Activated CD8-positive, alpha-beta memory T cell treated with anti-CD3 and anti-CD28 coated beads, Interleukin-2, amount 50 U/mL, for 48 hours (primary cell): ENCODE data around the gene SERINC5.
"Not testable (repeated sequence)": the region's sequence is repeated elsewhere in the genome, so short reads cannot be mapped to it uniquely, and the experiment has no call there.

Experiments
- DNase-seq: peaks from one replicate; pipeline ENCODE4 v3.0.0-alpha.2; 2020

The SERINC5 gene

DNA sequence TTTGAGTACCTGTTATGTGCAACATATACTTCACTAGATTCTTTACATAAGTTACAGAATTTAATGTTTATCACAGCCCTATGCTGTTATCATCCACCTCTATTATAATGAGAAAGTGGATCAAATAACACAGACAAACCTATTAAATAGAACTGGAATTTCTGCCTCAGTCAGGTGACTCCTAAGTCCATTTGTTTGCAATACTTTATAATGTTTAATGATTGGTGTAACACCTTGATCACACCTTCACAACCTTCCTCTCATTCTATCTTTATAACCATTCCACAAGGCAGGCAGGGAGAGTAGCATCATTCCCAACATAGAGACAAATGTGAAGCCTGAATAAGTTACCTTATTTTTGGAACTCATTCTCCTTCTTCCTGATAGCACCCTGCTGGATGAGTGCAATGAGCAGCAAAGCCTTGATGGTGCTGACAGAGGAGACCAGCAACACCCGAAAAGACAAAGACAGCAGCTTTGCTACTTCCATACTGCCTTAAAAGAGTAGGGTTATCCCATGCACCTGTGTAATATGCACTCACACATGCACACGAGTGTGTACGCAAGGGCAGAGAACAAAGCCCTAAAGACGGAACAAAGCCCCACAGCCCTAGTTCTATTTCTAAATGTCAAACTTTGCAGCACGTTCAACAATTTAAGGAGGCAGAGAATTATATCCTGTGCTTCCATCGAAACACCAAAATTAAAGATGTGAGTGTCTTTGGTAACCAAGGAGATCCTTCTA, 30.5 kb downstream of the SERINC5 start:
- DNase-seq = no peak

DNA sequence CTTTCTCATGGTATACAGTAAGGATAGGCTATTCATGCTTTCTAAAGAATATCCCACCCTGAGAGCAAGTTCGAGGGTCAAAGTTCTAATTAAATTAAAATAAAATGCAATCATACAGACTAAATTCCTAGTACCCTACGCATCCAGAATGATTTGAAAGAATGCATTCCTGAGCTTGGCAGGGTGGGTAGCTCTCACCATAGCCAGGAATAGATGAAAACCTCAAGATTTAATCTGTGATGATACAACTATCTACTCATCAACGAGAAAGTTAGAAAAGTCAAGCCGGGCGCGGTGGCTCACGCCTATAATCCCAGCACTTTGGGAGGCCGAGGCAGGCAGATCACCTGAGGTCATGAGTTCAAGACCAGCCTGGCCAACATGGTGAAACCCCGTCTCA, 32.3 kb downstream of the SERINC5 start:
- no peak for DNase-seq

DNA sequence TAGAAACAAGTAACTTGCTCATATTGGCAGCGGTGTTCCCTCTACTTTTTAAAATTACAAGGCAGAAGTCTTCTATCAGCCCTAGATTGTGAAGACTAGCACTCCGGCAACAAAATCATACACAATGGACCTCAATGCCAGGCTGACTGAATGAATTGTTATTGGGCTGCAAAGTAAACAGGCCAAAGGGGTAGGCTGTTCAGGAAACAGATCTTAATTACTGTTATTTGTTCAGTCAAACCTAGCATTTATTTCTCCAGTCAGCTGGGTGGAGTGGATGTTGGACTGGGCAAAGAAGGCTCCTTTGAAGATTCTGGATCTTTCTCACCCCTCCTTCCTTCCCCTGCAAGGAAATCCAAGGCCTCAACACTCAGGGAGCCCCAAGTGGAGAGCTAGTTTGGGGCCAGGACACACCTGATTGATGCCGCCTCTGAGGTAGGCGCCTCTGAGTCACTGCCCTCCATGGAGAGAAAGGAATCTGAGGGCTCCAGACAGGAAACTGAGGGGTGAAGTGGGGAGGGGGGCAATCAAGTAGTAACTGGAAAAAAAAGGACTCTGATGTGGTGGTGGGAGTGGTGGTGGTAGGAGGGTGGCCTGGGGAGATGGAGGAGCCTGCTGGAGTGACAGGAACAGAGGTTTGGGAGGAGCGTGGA, 35.5 kb downstream of the SERINC5 start:
- no peak for DNase-seq

DNA sequence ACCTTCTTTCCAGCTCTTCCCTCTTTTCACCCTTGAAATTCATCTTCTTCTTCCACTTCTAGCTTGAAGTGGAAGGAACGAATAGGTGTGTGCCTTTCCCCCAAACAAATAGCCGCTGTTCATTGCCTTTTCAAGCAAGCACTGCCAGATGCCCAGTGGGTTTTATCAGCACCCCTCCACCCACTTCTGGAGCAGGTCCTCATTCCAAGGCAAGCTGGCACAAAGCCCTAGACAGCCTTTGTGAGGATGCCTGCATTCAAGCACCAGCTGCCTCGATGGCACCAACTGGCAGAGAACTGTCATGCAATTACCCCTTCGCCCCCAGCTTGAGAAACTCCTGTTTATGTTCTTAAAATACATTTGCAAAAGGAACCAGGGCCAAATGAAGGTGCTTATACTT, 36.5 kb downstream of the SERINC5 start:
- no peak for DNase-seq

DNA sequence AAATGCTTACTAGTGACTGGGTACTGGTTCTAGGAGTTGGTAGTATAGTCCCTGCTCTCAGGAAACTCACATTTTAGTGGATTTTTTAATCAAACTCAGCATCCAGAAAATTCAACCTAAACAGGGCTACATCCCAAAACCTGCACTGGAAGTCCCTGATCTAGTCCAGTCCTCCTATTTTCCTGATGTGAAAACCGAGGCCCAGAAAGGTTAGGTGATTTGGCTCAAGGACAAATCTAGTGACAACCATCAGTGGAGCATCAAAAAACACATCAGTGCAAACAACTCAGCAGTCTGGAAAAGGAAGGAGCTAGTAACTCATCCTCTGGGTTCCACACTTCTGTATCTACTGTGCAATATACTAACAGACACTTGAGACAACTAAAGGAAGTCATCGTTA, 38.2 kb downstream of the SERINC5 start:
- DNase-seq = no peak

DNA sequence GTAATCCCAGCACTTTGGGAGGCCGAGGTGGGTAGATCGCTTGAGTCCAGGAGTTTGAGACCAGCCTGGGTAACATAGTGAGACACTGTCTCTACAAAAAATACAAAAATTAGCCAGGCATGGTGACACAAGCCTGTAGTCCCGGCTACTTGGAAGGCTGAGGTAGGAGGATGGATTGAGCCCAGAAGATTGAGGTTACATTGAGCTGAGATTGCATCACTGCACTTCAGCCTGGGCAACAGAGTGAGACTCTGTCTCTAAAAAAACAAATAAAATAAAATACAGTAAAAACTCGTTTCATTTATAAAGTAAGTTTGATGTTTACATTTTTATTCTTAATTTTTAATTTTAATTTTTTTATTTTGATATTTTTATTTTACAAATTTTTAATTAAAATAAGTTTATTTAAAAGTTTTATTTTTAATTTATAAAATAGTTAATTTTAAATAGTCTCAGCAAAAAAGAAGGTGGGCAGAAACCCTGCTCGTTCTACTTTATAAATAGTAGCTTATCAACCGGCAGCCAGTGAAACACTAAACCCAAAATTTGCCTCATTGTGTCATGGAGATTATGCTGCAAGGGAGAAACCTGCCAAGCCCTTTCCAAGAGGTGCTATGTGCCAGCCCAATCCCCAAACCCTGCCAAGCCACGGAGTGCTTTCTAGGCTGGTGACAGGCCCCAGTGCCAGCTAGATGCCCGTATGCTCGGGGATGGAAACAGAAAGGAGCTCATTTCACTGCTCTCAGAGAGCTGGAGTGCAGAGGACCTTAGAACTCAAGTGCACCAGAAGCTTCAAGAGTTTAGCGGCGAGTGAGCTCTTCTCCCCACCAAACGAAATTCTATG, 38.9 kb downstream of the SERINC5 start:
- no peak for DNase-seq

DNA sequence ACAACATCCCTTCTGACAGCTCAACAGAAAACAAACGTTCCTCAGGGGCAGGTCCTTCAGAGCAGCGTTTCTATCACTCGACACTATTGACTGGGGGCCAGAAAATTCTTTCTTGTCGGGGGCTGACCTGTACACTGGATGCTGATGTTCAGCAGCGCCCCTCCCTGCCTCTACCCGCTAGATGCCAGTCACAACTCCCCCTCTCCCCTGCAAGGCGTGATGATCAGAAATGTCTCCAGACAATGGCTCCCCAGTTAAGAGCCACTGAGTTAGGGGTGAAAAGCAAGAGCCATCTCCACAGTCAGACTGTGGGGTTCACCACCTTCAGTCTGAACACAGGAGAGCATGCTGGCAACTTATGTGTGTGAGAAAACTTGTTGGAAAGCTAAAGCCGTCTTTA, 39.8 kb downstream of the SERINC5 start:
- DNase-seq = no peak

DNA sequence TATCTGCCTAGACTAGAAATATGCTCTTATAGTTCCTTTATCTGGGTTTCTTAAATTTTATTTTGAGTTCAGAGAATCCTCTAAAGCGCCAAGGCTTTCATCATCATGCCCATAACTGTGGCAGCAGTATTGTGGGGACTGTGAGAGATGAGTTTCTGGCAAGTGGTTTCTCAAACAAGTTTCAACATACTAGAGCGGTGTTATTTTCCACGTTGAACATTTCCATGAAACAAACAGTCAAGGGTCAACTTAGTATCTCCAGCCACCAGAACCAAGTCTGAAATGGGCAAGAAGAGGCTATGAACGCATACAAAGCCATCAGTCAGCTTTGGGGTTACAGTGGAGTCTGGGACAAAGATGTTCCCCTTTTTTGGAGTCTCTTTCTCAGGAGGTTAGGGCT, 40.3 kb downstream of the SERINC5 start:
- DNase-seq = no peak

DNA sequence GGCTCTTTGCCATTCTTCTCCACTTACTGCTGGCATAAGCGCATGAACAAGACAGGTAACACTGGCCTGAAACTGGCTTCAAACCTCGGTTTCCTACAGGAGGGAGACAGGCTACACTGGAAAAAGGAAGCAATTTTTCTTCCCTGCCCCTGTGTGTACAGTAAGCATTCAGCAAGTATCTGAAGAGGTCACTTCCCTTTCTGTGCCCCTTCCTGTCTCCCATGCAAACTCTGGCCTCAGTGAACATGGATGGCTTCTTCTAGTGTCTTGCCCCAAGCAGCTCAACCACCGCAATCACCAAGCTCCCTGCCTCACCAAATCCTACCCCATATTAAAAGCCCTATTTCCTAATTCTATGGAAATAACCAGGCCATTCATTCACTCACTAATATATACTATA, 42.4 kb downstream of the SERINC5 start:
- no peak for DNase-seq

DNA sequence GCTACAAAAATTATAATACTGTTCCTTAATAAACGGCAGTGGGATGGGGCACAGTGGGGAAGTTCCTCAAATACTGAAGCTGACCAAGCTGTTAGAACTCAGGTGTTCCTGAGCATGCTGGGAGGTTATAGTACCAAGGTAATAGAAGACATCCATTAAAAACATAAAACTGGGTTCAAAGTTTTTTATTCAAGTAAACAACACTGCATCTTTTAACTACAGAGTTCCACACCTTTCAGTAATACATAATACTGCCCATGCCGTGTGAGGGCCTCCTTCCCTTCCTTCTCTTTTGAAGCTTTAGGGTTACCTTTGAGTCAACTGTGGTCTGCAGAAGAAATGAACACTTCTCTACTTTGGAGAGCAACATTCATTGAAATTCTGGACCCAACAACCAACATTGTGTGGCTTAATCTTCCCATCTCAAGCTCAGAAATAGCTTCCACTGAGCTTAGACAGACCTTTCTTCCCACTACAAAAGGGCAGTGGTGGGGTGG, 43.6 kb downstream of the SERINC5 start:
- DNase-seq = no peak

DNA sequence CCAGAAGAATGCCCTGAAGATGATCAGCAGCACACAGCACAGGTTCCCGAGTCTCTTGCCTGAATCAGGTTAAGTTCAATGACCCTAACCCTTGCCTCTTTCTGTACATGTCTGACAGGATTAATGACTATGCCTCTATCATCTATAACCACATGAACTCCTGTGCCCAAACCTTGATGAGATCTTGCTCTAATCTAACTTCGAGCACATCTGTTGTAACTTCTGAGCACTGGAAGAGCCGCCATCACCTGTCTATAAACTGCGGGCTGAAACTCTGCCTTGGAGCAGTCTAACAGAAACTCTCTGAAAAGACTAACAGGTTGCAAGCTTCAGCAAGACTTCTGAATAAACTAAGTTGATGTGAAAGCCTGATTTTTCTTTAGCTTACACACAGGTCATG, 44.5 kb downstream of the SERINC5 start:
- DNase-seq = no peak

DNA sequence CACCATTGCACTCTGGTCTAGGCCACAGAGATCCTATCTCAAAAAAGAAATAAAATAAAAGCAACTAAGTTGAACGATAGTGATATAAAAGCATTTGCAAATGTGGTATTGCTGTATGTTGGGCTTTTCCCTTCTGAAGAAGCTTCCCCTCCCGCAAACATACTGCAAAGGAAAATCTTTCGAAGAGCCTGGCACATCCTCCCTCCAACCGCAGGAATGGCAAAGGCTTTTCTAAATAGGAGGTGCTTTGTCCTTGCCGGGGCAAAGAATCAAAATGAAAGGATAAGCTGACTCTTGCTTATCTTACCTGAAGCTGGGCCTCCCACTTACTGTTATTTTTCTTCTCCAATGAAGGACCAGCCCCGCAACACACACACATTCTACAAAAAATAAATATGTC, 45.8 kb downstream of the SERINC5 start:
- DNase-seq = no peak

DNA sequence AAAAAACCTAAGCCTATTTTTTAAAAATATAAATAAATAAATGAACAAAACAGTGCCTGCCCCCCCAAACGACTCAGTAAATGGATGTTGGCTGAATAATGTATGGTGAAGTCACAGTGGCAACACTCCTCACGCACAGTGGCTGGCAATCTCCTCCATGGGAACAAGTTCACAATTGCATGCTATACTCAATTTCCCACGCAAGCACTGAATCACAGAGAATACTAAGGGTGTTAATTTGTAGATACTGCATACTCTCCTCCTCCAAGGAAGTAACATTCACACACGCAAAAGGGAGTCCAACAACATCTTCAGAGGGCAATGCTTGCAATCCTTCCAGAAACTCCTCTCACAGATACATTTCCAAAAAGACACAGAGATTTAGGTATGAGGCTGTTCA, 47.5 kb downstream of the SERINC5 start:
- no peak for DNase-seq

DNA sequence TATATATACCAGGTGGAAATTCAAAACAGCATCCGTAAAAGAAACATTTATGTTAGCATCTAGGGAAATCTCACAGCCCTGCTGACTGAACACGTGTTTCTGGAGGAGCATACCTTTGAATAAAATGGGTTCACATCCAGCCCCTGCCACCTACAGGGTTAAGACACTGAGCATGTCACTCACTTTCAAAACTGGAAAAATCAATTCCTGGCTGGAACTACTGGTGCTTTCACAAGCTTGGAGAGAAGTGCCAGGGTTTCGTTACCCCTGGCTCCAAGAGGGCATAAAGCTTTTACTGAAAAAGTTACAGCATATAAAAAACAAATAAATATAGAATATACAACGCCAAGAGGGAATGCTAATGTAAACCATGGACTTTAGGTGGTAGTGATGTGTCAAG, 48.0 kb downstream of the SERINC5 start:
- no peak for DNase-seq

DNA sequence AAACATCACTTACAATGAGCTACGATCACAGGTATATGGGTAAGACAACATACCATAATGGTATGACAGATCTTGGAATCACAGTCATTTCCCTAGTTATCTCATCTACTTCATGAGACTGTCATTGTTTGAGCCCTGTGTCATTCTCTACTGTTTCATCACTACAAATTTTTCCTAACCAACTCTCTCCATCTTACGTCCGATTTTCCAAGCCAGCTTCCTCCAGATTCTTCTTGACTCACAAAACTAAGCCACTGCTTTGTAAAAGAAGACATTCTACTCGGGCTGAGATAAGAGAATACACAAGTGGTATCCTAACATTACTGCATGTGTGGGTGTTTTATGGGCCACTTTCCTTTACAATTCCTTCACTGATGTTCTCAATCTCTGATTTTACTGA, 49.6 kb downstream of the SERINC5 start:
- no peak for DNase-seq

DNA sequence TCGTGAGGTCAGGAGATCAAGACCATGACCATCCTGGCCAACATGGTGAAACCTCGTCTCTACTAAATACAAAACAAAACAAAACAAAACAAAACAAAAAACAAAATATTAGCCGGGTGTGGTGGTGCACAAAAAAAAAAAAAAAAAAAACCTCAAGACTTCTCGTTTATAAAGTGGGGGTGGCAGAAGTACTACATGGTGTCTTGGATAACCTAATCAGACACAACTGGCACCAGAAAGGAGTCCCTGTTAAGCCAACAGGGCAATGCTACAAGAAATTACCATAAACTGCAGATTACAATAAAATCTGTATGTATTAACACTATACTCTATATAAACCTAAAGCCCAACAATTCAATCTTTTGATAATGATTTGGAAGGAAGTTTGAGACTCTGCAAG, 50.0 kb downstream of the SERINC5 start:
- no peak for DNase-seq

DNA sequence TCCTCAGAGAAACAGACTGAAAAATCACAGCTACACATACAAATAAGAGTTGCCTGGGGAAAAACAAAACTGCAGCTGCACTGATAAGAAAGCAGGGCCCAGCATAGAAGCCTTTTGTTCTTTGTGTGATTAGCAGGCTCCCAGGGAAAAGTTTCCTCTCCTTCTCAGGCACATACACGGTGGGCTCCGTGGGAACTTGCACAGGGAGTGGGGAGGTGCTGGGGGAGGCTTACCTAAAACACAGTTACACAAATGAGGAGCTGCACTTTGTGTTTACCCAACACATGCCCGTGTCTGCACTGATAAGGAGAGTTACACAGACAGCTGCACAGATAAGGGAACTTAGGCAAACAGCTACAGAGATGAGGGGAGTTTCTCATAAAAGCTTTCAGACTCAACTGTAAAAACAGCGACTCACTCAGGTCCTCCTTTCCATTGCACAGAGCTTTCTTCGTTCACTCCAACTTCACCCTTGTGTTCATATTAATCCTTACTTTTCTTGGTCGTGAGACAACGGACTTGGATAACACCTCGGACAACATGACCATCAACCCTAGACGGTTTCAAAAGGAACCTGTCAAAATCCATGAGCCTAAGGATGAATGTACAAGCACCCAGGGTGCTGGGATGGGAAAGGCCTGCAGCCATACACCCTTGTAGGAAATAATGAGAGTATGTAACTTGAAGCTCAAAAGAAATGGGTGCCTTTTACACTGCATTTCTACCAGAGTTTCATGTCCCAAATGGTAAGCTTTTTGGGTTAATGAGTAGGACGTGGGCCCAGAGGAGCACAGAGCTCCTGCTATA, 50.8 kb downstream of the SERINC5 start:
- DNase-seq = no peak

DNA sequence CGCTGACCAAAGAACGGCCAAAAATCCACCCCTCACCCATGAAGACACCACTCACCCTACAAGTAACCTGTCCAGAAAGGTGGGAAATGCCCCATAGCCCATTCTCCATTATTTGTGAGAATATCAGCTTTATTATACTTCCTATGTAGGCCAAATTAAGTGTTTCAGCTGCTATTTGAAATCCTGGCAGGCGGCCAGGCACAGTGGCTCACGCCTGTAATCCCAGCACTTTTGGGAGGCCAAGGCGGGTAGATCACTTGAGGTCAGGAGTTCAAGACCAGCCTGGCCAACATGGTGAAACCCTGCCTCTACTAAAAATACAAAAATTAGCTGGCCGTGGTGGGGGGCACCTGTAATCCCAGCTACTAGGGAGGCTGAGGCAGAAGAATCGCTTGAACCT, 54.1 kb downstream of the SERINC5 start:
- DNase-seq = not testable (repeated sequence)

DNA sequence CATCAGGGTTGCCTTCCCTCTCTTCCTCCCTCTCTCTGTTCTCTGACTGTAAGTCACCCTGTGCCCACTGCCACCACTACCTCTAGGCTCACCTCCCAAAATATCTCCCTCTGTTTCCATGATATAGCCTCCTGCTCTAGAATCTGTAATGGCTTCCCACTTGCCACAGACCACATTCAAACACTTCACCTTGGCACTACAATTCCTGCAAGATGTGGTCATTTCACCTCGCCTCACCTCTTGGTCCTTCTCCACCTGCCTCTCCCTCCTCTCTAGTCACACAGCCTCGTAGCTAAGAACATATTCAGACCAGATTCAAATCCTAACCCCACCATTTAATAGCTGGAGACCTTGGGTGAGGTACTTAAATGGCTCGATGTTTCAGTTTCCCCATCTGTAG, 56.9 kb downstream of the SERINC5 start:
- no peak for DNase-seq

DNA sequence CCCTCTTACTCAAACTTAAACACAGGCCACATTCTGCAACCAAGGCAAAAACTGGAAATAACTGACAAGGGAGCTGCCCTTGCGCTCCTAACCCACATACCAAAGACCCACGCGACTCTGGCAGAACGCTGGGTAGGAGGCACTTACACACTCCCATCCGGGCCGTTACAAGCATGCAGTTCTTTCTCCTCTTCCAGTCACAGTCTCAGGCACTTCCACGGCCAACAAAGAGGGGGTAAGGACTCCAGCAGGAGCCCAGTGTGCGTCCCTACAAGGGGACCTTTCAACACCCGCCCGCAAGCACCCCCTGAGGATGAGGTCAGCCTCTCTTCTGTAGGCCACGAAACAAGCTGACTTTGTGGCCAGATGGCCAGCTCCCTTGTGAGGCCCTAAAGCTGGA, 57.4 kb downstream of the SERINC5 start:
- DNase-seq = no peak

DNA sequence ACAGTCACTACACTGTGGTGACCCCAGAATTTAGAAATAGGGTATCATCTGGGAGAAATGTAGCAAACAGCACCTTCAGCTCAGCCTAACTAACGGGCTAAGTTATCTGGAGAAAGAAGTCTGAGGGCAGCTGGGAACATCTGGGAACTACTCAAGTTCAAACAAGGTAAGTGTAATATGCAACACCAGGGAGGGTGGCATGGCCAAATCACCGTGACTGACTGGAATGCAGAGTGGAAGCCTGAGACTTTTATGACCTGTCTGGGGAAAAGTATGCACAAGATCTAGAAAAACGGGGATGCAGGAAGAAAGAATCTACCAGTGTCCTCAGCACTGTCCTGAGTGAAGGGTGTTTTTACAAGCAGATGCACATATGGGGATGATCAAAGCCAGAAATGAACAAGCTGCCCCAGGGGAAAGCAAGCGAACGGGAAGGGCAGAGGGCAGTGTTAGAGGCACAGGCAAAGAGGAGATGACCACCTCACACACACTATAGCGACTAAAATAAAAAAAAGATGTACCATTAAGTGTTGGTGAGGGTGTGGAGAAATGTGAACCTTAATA, 59.9 kb downstream of the SERINC5 start:
- no peak for DNase-seq

DNA sequence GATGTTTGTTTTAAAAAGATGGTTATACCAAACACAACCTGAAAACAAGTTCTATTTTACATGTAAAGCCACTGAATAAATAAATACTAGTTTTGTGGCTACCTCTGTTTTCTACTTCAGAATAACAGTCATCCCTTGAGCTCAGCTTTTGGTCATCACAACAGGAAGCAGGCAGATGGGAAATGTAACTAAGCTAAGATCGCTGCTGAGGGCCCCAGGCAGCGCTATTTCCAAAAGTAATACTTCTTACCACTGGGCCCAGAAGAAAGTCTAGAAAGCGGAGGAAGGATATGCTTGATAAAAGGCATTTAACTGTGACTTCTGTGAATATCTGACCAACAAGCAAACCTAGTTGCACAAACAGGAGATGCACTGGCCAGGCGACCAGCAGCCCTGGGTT, 61.4 kb downstream of the SERINC5 start:
- DNase-seq = no peak

DNA sequence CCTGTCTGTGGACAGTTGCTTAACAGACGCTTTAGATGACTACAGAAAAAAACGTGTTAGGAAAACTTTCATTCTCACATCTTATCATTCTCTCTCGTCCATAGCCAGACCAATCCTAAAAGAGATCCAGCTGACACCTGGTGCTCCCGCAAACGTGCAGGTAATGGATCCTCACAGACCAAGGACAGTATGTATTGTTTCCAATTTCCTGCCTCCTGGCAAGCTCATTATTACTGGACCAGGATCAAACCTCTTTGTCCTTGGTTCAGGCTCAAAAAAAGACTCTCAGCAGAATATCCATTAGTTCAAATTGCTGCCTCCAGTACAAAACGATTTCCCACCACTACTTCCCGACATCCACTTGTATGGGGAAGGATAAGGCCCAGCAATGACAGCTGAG, 62.4 kb downstream of the SERINC5 start:
- no peak for DNase-seq
